Gastrocnemius medialis (tissue), 4 donors: ENCODE data around the gene SIRT5.

ENCODE experiments used
- POLR2A ChIP-seq, 2 donors: fragments of 450-650 bp; IDR thresholded peaks; one replicate each; pipeline ENCODE4 v1.6.1; 2017; ENCODE audit warnings: antibody characterized with exemption in 2 of 2, mild to moderate bottlenecking in 2 of 2, moderate library complexity in 2 of 2
- TF ChIP-seq, protein P1 (sequence below), 5 experiments: fragments of 450-650 bp in 3 of 5; fragments of 200-600 bp in 2 of 5; sonication (generic) in 2 of 5; IDR thresholded peaks in 4 of 5; conservative IDR thresholded peaks in 1 of 5; 1 replicate in 4 of 5; 2 replicates in 1 of 5; pipeline ENCODE4 v1.5.1; 2016 to 2019; ENCODE audit warnings: antibody characterized with exemption in 5 of 5, mild to moderate bottlenecking in 3 of 5, moderate library complexity in 3 of 5

DNA sequence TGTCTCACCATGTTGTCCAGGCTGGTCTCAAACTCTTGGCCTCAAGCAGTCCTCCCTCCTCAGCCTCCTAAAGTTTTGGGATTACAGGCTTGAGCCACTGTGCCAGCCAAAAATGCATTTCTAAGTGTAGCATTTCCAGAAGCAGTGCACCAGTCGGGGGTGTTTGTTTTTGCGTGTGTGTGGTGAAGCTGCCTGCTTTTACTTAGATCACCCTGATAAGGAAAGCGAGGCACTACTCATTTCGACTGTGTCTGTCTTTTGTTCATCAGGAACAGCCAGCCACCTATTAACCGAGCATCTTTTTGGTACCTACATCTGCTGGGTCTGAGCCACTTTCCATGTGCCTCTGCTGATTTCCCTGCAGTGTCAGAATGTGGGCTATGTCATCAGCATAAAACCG lies 18.7 kb downstream of the SIRT5 start:
- no peak for TF ChIP-seq POLR2A (IDR thresholded peaks at IDR 0.05)
- TF ChIP-seq, protein P1, sequence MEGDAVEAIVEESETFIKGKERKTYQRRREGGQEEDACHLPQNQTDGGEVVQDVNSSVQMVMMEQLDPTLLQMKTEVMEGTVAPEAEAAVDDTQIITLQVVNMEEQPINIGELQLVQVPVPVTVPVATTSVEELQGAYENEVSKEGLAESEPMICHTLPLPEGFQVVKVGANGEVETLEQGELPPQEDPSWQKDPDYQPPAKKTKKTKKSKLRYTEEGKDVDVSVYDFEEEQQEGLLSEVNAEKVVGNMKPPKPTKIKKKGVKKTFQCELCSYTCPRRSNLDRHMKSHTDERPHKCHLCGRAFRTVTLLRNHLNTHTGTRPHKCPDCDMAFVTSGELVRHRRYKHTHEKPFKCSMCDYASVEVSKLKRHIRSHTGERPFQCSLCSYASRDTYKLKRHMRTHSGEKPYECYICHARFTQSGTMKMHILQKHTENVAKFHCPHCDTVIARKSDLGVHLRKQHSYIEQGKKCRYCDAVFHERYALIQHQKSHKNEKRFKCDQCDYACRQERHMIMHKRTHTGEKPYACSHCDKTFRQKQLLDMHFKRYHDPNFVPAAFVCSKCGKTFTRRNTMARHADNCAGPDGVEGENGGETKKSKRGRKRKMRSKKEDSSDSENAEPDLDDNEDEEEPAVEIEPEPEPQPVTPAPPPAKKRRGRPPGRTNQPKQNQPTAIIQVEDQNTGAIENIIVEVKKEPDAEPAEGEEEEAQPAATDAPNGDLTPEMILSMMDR (IDR thresholded peaks at IDR 0.05 in 4 of 5, conservative IDR thresholded peaks at IDR 0.05 in 1 of 5), result no peak
